ENCODE data around the gene KDM4B. TPM values are rescaled to one million over a fixed set of nuclear protein-coding genes. Genes with fewer than 3 reads are reported as not detected.

Gene KDM4B
- total and polyA plus RNA-seq, 12 donors = 12.4 to 35.8 (median 30.3) TPM

GRCh38 chr19:5153601-5154128 lies 184.8 kb downstream of the KDM4B start:
- no peak for TF ChIP-seq CTCF (IDR thresholded peaks at IDR 0.05)
- no peak for DNase-seq
- no peak overlapping the region for H3K4me3 ChIP-seq
- peaks cover 0 to 47% (median 7%) of the 10 kb centered on the region in 9 donors for H3K36me3 ChIP-seq
- intact Hi-C loops (cut with DNase I) = loop anchor here in 2 of 10 donors (5.0 to 10.0 kb wide), 2 partner anchors 99 to 601 kb away; no protein-coding TSS in a partner anchor
- H3K9me3 ChIP-seq = peaks cover 0 to 13% (median 3%) of the 10 kb centered on the region in 11 donors
- H3K27me3 ChIP-seq = no peaks in the 10 kb centered on the region
- whole genome bisulfite sequencing, 2 donors = 88% methylated on average over 14 of the region's 14 CpGs
- peak in 2 of 8 donors; percentile 19 to 45 for ATAC-seq
- H3K4me1 ChIP-seq = peaks cover 0 to 10% (median 0%) of the 10 kb centered on the region in 9 donors
- no peak overlapping the region for H3K27ac ChIP-seq

GRCh38 chr19:5154129-5154798 lies 185.4 kb downstream of the KDM4B start:
- intact Hi-C loops (cut with DNase I) = loop anchor here in 2 of 10 donors (5.0 to 10.0 kb wide), 2 partner anchors 99 to 602 kb away; no protein-coding TSS in a partner anchor
- ATAC-seq = peak in 6 of 8 donors; percentile 17 to 61 (median 34)
- peak in 7 of 9 donors; percentile 36 to 55 (median 44) for TF ChIP-seq CTCF (IDR thresholded peaks at IDR 0.05)
- H3K27ac ChIP-seq = no peak overlapping the region
- H3K4me3 ChIP-seq = no peak overlapping the region
- no peaks in the 10 kb centered on the region for H3K27me3 ChIP-seq
- H3K9me3 ChIP-seq = peaks cover 0 to 17% (median 3%) of the 10 kb centered on the region in 11 donors
- peaks cover 0 to 10% (median 0%) of the 10 kb centered on the region in 9 donors for H3K4me1 ChIP-seq
- peak in 1 of 2 donors; percentile 34 for DNase-seq
- WGBS, 2 donors = 83 to 84% methylated on average over 17 of the region's 17 CpGs
- peaks cover 0 to 41% (median 7%) of the 10 kb centered on the region in 9 donors for H3K36me3 ChIP-seq

DNA sequence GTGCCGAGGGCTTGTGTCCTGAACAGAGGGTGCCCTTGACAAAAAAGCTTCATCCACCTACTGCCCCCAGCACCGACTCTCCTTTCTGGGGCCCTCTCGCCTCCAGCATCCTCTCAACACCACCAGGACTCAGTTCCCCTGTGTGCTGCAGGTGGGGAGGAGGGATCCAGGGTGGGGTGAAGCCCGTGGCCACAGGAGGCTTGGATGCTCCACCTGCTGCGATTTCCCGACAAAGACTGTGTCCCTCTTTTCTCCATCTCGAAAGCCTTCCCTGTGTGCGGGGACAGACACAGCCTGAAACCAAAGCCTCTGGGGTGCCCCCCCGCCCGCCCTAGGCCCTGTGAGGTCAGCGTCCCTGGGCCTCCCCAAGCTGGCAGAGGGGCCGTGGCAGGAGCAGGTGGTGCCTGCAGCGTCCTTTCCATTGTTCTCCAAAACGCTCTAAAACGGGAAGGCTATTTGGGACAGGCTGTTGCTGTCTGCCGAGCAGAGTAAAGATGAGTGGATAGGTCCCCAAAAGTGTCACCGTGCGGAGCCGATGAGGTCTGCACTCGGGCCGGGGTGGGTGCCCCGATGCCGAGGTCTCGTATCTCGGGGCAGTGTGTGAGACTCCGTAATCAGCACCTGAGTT lies 186.0 kb downstream of the KDM4B start:
- DNase-seq (no peak), ATAC-seq (peak in 1 of 8 donors; percentile 8)
- peaks cover 0 to 34% (median 7%) of the 10 kb centered on the region in 9 donors for H3K36me3 ChIP-seq
- TF ChIP-seq CTCF (IDR thresholded peaks at IDR 0.05) = no peak
- H3K4me3 ChIP-seq = no peak overlapping the region
- H3K4me1 ChIP-seq = peaks cover 0 to 10% (median 0%) of the 10 kb centered on the region in 9 donors
- peaks cover 0 to 20% (median 3%) of the 10 kb centered on the region in 11 donors for H3K9me3 ChIP-seq
- intact Hi-C loops (cut with DNase I) = loop anchor here in 2 of 10 donors (5.0 to 10.0 kb wide), 2 partner anchors 100 to 603 kb away; no protein-coding TSS in a partner anchor
- WGBS, 2 donors = 87 to 92% methylated on average over 26 of the region's 26 CpGs
- H3K27ac ChIP-seq = no peak overlapping the region
- H3K27me3 ChIP-seq = no peaks in the 10 kb centered on the region

DNA sequence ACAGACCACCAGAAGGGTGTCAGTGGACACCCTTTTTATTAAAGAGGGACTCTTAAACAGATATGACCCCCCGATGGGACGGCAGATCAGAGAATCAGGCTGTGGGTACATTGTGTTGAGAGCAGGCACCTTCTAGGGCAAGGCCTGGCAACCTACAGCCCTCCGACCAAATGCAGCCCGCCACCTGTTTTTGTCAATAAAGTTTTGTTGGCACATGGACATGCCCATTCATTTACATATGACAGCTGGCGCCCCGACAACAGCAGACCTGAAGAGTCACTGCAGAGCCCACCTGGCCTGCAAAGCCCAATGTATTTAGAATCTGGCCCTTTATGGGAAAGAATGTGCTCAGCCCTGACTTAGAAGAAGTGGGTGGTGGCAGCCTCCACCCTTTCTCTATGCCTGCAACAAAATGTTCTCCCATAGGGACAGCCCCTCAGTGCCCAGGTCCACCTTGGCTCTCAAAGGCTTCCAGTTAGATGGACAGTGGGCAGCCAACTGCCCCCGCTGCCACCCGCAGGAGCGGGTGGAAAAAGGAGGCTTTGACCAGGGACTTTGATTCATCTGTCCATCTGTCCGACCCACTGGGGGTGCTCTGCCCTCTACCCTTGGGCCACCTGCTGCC lies 186.8 kb downstream of the KDM4B start:
- peaks cover 0 to 20% (median 3%) of the 10 kb centered on the region in 11 donors for H3K9me3 ChIP-seq
- no peaks in the 10 kb centered on the region for H3K27me3 ChIP-seq
- ATAC-seq (peak in 1 of 8 donors; percentile 18), DNase-seq (no peak)
- 85 to 90% methylated on average over 10 of the region's 10 CpGs for WGBS, 2 donors
- intact Hi-C loops (cut with DNase I) = loop anchor here in 1 of 10 donors (10.0 kb wide), 1 partner anchor 101 kb away; no protein-coding TSS in a partner anchor
- H3K4me1 ChIP-seq = peaks cover 0 to 10% (median 0%) of the 10 kb centered on the region in 9 donors
- H3K27ac ChIP-seq = no peak overlapping the region
- no peak for TF ChIP-seq CTCF (IDR thresholded peaks at IDR 0.05)
- peaks cover 0 to 27% (median 7%) of the 10 kb centered on the region in 9 donors for H3K36me3 ChIP-seq
- H3K4me3 ChIP-seq = no peak overlapping the region

Data from heart right ventricle (tissue), 16 donors.